Lower lobe of right lung (tissue), 1 donor: ENCODE data around the gene USP17L25. TPM values are rescaled to one million over a fixed set of nuclear protein-coding genes. Genes with fewer than 3 reads are reported as not detected.

Source experiments
- total RNA-seq: library from RNA; stranded (reverse); fragmentation: NEBNext Ultra II Directional; extraction: Animal tissue kit (Norgen Biotek cat#: 25700); gene quantifications from one replicate; pipeline ENCODE4 v1.2.1, GENCODE V29; 2021
- donor health status: DM: no; HTN: yes; CAD: no; lungs with severe emphysema.

USP17L25 gene
- total RNA-seq, 1 donor from 2014 or later: not detected

Other genes with a start within 250 kb of the USP17L25 start
- not detected for gene FAM90A26, start 159.5 kb upstream of the USP17L25 start, total RNA-seq
- gene USP17L10, start 119.3 kb upstream of the USP17L25 start, total RNA-seq: not detected
- not detected for gene USP17L11, start 114.5 kb upstream of the USP17L25 start, total RNA-seq
- not detected for gene USP17L12, start 109.8 kb upstream of the USP17L25 start, total RNA-seq
- not detected for gene USP17L13, start 105.0 kb upstream of the USP17L25 start, total RNA-seq
- gene USP17L15, start 95.5 kb upstream of the USP17L25 start, total RNA-seq: not detected
- not detected for gene USP17L17, start 86.0 kb upstream of the USP17L25 start, total RNA-seq
- gene USP17L18, start 81.3 kb upstream of the USP17L25 start, total RNA-seq: not detected
- not detected for gene USP17L19, start 76.5 kb upstream of the USP17L25 start, total RNA-seq
- not detected for gene USP17L20, start 71.8 kb upstream of the USP17L25 start, total RNA-seq
- gene USP17L21, start 67.0 kb upstream of the USP17L25 start, total RNA-seq: not detected
- gene USP17L22, start 62.3 kb upstream of the USP17L25 start, total RNA-seq: not detected
- gene USP17L24, start 4.7 kb upstream of the USP17L25 start, total RNA-seq: not detected
- gene USP17L26, start 4.7 kb downstream of the USP17L25 start, total RNA-seq: not detected
- not detected for gene USP17L5, start 9.5 kb downstream of the USP17L25 start, total RNA-seq
- not detected for gene USP17L27, start 14.2 kb downstream of the USP17L25 start, total RNA-seq
- not detected for gene USP17L28, start 19.0 kb downstream of the USP17L25 start, total RNA-seq
- gene USP17L29, start 23.7 kb downstream of the USP17L25 start, total RNA-seq: not detected
- not detected for gene USP17L30, start 33.2 kb downstream of the USP17L25 start, total RNA-seq
- not detected for gene DEFB131A, start 114.5 kb downstream of the USP17L25 start, total RNA-seq